HepG2 (cell line): ENCODE results near the gene NYAP1. TPM values are rescaled to one million over a fixed set of nuclear protein-coding genes. Genes with fewer than 3 reads are reported as not detected.

Source experiments
- DNMT1 ChIP-seq: sonication (generic); formaldehyde crosslinking; IDR thresholded peaks from 2 replicates; pipeline ENCODE4 v1.5.1; 2020; ENCODE audit warnings: mild to moderate bottlenecking, missing genetic modification reagents
- FOXP1 ChIP-seq, 2 experiments: fragments of 450-650 bp in 1 of 2; IDR thresholded peaks; 2 replicates each; pipeline ENCODE4 v1.6.1; 2017 to 2018; ENCODE audit warnings: antibody characterized with exemption in 1 of 2
- HOXA9 ChIP-seq: sonication (generic); formaldehyde crosslinking; IDR thresholded peaks from 2 replicates; pipeline ENCODE4 v1.8.1; 2022; ENCODE audit warnings: missing genetic modification reagents, mild to moderate bottlenecking, moderate library complexity, borderline replicate concordance
- ISX ChIP-seq: sonication (generic); formaldehyde crosslinking; conservative IDR thresholded peaks from 2 replicates; pipeline ENCODE4 v1.5.0; 2020; ENCODE audit warnings: missing genetic modification reagents
- JUNB ChIP-seq: sonication (generic); formaldehyde crosslinking; IDR thresholded peaks from 2 replicates; pipeline ENCODE4 v1.8.0; 2022; ENCODE audit warnings: missing genetic modification reagents, mild to moderate bottlenecking, borderline replicate concordance
- MTF1 ChIP-seq: sonication (generic); formaldehyde crosslinking; IDR thresholded peaks from 2 replicates; pipeline ENCODE4 v1.5.0; 2020; ENCODE audit warnings: missing genetic modification reagents
- PITX1 ChIP-seq: sonication (generic); formaldehyde crosslinking; IDR thresholded peaks from 2 replicates; pipeline ENCODE4 v1.5.1; 2020; ENCODE audit warnings: mild to moderate bottlenecking, missing genetic modification reagents
- POLR2G ChIP-seq: fragments of 200-400 bp; formaldehyde crosslinking; IDR thresholded peaks from 2 replicates; pipeline ENCODE4 v1.6.1; 2018; ENCODE audit warnings: mild to moderate bottlenecking, low read depth, low read length, moderate library complexity
- RBAK ChIP-seq: sonication (generic); formaldehyde crosslinking; IDR thresholded peaks from 2 replicates; pipeline ENCODE4 v1.5.1; 2020; ENCODE audit warnings: mild to moderate bottlenecking, missing genetic modification reagents
- RELA ChIP-seq: sonication (generic); formaldehyde crosslinking; IDR thresholded peaks from 2 replicates; pipeline ENCODE4 v1.4.0; 2020; ENCODE audit warnings: missing genetic modification reagents
- SMYD3 ChIP-seq: sonication (generic); formaldehyde crosslinking; IDR thresholded peaks from 2 replicates; pipeline ENCODE4 v1.8.1; 2023; ENCODE audit warnings: mild to moderate bottlenecking, missing genetic modification reagents
- SP5 ChIP-seq: IDR thresholded peaks from 2 replicates; pipeline ENCODE4 v1.6.1; 2016; ENCODE audit warnings: low read depth, borderline replicate concordance
- THAP11 ChIP-seq: IDR thresholded peaks from 2 replicates; pipeline ENCODE4 v1.6.1; 2016; ENCODE audit warnings: missing biosample characterization, missing genetic modification reagents
- ZBTB21 ChIP-seq: sonication (generic); formaldehyde crosslinking; IDR thresholded peaks from 2 replicates; pipeline ENCODE4 v1.4.0; 2020; ENCODE audit warnings: missing genetic modification reagents
- ZIK1 ChIP-seq: sonication (generic); formaldehyde crosslinking; IDR thresholded peaks from 2 replicates; pipeline ENCODE4 v1.5.0; 2020; ENCODE audit warnings: mild to moderate bottlenecking, low read depth, missing genetic modification reagents, borderline replicate concordance
- ZNF264 ChIP-seq: sonication (generic); formaldehyde crosslinking; IDR thresholded peaks from 2 replicates; pipeline ENCODE4 v1.4.0; 2020; ENCODE audit warnings: missing genetic modification reagents
- ZNF335 ChIP-seq: sonication (generic); formaldehyde crosslinking; IDR thresholded peaks from 2 replicates; pipeline ENCODE4 v1.4.0; 2020; ENCODE audit warnings: missing genetic modification reagents
- ZNF746 ChIP-seq: sonication (generic); formaldehyde crosslinking; IDR thresholded peaks from 2 replicates; pipeline ENCODE4 v1.8.0; 2022; ENCODE audit warnings: mild to moderate bottlenecking, missing genetic modification reagents
- ZNF816 ChIP-seq: sonication (generic); formaldehyde crosslinking; IDR thresholded peaks from 2 replicates; pipeline ENCODE4 v1.8.0; 2022; ENCODE audit warnings: missing genetic modification reagents, mild to moderate bottlenecking, borderline replicate concordance
- polyA plus RNA-seq, 8 experiments: library from polyadenylated mRNA; depleted of rRNA in 3 of 8; stranded (reverse) in 7 of 8; unstranded in 1 of 8; fragments of >200 nt; fragmentation: Illumina TruSeq in 4 of 8; extraction: Trizol in 4 of 8; gene quantifications; 2 replicates each; pipeline versions ENCODE4 v1.2.1 to v1.2.3, GENCODE V29; 2011 to 2016; ENCODE audit warnings: low read depth in 4 of 8, missing spikeins in 1 of 8, mixed read lengths in 1 of 8; ENCODE audit not compliant: insufficient read depth in 1 of 8
- total RNA-seq, 5 experiments: library from RNA; depleted of rRNA; stranded (reverse); fragments of >200 nt; fragmentation: Illumina TruSeq; extraction: Trizol; gene quantifications; 2 replicates each; pipeline ENCODE4 v1.2.3, GENCODE V29; 2016; ENCODE audit warnings: low read depth in 1 of 5
- TF ChIP-seq, protein P1 (sequence below): sonication (generic); formaldehyde crosslinking; IDR thresholded peaks from 2 replicates; pipeline ENCODE4 v1.8.0; 2022; ENCODE audit warnings: missing genetic modification reagents, mild to moderate bottlenecking, borderline replicate concordance
- TF ChIP-seq, protein P2 (sequence below): sonication (generic); formaldehyde crosslinking; IDR thresholded peaks from 2 replicates; pipeline ENCODE4 v1.4.0; 2020; ENCODE audit warnings: missing genetic modification reagents
- TF ChIP-seq, protein P3 (sequence below): sonication (generic); formaldehyde crosslinking; IDR thresholded peaks from 2 replicates; pipeline ENCODE4 v1.4.0; 2020; ENCODE audit warnings: missing genetic modification reagents
- TF ChIP-seq, protein P4 (sequence below): sonication (generic); formaldehyde crosslinking; conservative IDR thresholded peaks from 2 replicates; pipeline ENCODE4 v1.8.0; 2022; ENCODE audit warnings: missing genetic modification reagents
- TF ChIP-seq, protein P5 (sequence below): sonication (generic); formaldehyde crosslinking; IDR thresholded peaks from 2 replicates; pipeline ENCODE4 v1.4.0; 2020; ENCODE audit warnings: missing genetic modification reagents

NYAP1 gene
- total and polyA plus RNA-seq, 2 of the 13 experiments (the other 11 are each of a cell fraction or from before 2014, with no cell fraction given), result 0.15 to 0.46 TPM

DNA sequence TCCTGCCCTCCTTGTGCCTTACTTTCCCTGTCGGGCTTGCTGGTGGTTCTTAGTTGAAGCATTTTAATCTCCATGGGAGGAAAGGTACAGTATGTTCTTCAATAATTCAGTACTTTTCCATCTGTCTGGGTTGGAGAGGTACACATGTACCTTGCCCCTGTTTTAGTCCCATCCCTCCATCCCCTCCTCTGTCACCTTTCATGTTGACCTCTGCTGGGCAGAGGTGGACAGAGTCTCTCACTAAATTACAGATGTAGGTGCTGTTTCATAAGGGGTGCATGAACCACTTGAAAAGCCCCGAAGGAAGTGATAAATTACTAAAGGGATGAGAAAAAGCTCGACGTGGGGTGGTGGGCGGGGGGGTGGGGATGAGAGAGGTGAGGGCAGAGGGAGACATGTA, 60.7 kb downstream of the NYAP1 start (continued):
- TF ChIP-seq JUNB (CRISPR knock-in tag) (no peak), RELA (CRISPR knock-in tag) (no peak), MTF1 (CRISPR knock-in tag) (no peak), RBAK (CRISPR knock-in tag) (no peak), DNMT1 (no peak), PITX1 (CRISPR knock-in tag) (peak; percentile 37; the same call in 1 of the 2 replicates), FOXP1 (IDR thresholded peaks at IDR 0.05) (no peak), FOXP1 (CRISPR knock-in tag; IDR thresholded peaks at IDR 0.05) (peak; percentile 53; the same call in 1 of the 2 replicates), POLR2G (peak; percentile 52; the same call in 1 of the 2 replicates), ZIK1 (CRISPR knock-in tag) (no peak), SMYD3 (CRISPR knock-in tag) (no peak), ISX (CRISPR knock-in tag) (no peak), ZNF335 (CRISPR knock-in tag) (no peak), HOXA9 (CRISPR knock-in tag) (no peak), ZNF816 (CRISPR knock-in tag) (no peak), ZNF264 (no peak), ZNF746 (peak; percentile 44; the same call in 1 of the 2 replicates), SP5 (peak; percentile 88), THAP11 (CRISPR knock-in tag) (no peak), ZBTB21 (no peak)
- TF ChIP-seq, protein P1, sequence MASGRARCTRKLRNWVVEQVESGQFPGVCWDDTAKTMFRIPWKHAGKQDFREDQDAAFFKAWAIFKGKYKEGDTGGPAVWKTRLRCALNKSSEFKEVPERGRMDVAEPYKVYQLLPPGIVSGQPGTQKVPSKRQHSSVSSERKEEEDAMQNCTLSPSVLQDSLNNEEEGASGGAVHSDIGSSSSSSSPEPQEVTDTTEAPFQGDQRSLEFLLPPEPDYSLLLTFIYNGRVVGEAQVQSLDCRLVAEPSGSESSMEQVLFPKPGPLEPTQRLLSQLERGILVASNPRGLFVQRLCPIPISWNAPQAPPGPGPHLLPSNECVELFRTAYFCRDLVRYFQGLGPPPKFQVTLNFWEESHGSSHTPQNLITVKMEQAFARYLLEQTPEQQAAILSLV (CRISPR knock-in tag), result no peak
- TF ChIP-seq, protein P2, sequence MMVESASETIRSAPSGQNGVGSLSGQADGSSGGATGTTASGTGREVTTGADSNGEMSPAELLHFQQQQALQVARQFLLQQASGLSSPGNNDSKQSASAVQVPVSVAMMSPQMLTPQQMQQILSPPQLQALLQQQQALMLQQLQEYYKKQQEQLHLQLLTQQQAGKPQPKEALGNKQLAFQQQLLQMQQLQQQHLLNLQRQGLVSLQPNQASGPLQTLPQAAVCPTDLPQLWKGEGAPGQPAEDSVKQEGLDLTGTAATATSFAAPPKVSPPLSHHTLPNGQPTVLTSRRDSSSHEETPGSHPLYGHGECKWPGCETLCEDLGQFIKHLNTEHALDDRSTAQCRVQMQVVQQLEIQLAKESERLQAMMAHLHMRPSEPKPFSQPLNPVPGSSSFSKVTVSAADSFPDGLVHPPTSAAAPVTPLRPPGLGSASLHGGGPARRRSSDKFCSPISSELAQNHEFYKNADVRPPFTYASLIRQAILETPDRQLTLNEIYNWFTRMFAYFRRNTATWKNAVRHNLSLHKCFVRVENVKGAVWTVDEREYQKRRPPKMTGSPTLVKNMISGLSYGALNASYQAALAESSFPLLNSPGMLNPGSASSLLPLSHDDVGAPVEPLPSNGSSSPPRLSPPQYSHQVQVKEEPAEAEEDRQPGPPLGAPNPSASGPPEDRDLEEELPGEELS (CRISPR knock-in tag), result peak; percentile 46; the same call in 1 of the 2 replicates
- TF ChIP-seq, protein P3, sequence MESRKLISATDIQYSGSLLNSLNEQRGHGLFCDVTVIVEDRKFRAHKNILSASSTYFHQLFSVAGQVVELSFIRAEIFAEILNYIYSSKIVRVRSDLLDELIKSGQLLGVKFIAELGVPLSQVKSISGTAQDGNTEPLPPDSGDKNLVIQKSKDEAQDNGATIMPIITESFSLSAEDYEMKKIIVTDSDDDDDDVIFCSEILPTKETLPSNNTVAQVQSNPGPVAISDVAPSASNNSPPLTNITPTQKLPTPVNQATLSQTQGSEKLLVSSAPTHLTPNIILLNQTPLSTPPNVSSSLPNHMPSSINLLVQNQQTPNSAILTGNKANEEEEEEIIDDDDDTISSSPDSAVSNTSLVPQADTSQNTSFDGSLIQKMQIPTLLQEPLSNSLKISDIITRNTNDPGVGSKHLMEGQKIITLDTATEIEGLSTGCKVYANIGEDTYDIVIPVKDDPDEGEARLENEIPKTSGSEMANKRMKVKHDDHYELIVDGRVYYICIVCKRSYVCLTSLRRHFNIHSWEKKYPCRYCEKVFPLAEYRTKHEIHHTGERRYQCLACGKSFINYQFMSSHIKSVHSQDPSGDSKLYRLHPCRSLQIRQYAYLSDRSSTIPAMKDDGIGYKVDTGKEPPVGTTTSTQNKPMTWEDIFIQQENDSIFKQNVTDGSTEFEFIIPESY (CRISPR knock-in tag), result no peak
- TF ChIP-seq, protein P4, sequence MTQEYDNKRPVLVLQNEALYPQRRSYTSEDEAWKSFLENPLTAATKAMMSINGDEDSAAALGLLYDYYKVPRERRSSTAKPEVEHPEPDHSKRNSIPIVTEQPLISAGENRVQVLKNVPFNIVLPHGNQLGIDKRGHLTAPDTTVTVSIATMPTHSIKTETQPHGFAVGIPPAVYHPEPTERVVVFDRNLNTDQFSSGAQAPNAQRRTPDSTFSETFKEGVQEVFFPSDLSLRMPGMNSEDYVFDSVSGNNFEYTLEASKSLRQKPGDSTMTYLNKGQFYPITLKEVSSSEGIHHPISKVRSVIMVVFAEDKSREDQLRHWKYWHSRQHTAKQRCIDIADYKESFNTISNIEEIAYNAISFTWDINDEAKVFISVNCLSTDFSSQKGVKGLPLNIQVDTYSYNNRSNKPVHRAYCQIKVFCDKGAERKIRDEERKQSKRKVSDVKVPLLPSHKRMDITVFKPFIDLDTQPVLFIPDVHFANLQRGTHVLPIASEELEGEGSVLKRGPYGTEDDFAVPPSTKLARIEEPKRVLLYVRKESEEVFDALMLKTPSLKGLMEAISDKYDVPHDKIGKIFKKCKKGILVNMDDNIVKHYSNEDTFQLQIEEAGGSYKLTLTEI (CRISPR knock-in tag), result no peak
- TF ChIP-seq, protein P5, sequence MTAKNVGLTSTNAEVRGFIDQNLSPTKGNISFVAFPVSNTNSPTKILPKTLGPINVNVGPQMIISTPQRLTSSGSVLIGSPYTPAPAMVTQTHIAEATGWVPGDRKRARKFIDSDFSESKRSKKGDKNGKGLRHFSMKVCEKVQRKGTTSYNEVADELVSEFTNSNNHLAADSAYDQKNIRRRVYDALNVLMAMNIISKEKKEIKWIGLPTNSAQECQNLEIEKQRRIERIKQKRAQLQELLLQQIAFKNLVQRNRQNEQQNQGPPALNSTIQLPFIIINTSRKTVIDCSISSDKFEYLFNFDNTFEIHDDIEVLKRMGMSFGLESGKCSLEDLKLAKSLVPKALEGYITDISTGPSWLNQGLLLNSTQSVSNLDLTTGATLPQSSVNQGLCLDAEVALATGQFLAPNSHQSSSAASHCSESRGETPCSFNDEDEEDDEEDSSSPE, result peak; percentile 26; the same call in 1 of the 2 replicates
